HL-60/S4 treated with phorbol 12-myristate 13-acetate at 8.2 ng/mL for 4 days and 3 days (cell line): ENCODE data around the gene CNTNAP2.
"Not testable (repeated sequence)": the region's sequence is repeated elsewhere in the genome, so short reads cannot be mapped to it uniquely, and the experiment has no call there.

Experiments
- in situ Hi-C: fragments of 300-500 bp; cut with MboI; formaldehyde crosslinking; loops from 2 replicates; pipeline ENCODE4 v1.15.0; 2022; ENCODE audit warnings: low sequenced_read_pairs

Gene CNTNAP2

GRCh38 chr7:148434887-148435286 lies 2318.3 kb downstream of the CNTNAP2 start:
- in situ Hi-C loops, result no loop called here

- in situ Hi-C loops, result no loop called here
Observed at GRCh38 chr7:148435715-148436114, 2319.1 kb downstream of the CNTNAP2 start.

GRCh38 chr7:148436135-148436534 lies 2319.5 kb downstream of the CNTNAP2 start:
- in situ Hi-C loops, result no loop called here

- in situ Hi-C loops, result no loop called here
Observed at GRCh38 chr7:148436571-148436970, 2320.0 kb downstream of the CNTNAP2 start.

- in situ Hi-C loops, result no loop called here
Observed at GRCh38 chr7:148437043-148437442, 2320.4 kb downstream of the CNTNAP2 start.

- in situ Hi-C loops, result no loop called here
Observed at GRCh38 chr7:148442141-148442655, 2325.6 kb downstream of the CNTNAP2 start.

- in situ Hi-C loops, result no loop called here
Observed at GRCh38 chr7:148442933-148443332, 2326.3 kb downstream of the CNTNAP2 start.

- in situ Hi-C loops, result no loop called here
Observed at GRCh38 chr7:148445260-148446044, 2328.9 kb downstream of the CNTNAP2 start.

GRCh38 chr7:148447221-148447849 lies 2330.7 kb downstream of the CNTNAP2 start:
- in situ Hi-C loops, result no loop called here

- in situ Hi-C loops, result not testable (repeated sequence)
Observed at GRCh38 chr7:148451526-148451925, 2334.9 kb downstream of the CNTNAP2 start.

- in situ Hi-C loops, result no loop called here
Observed at GRCh38 chr7:148456351-148456750, 2339.8 kb downstream of the CNTNAP2 start.

- in situ Hi-C loops, result no loop called here
Observed at GRCh38 chr7:148457310-148457921, 2340.8 kb downstream of the CNTNAP2 start.

GRCh38 chr7:148458263-148458662 lies 2341.7 kb downstream of the CNTNAP2 start:
- in situ Hi-C loops, result no loop called here

GRCh38 chr7:148461392-148462179 lies 2345.0 kb downstream of the CNTNAP2 start:
- in situ Hi-C loops, result no loop called here

GRCh38 chr7:148462774-148463173 lies 2346.2 kb downstream of the CNTNAP2 start:
- in situ Hi-C loops, result not testable (repeated sequence)

- in situ Hi-C loops, result no loop called here
Observed at GRCh38 chr7:148463210-148463609, 2346.6 kb downstream of the CNTNAP2 start.

- in situ Hi-C loops, result no loop called here
Observed at GRCh38 chr7:148464947-148465346, 2348.3 kb downstream of the CNTNAP2 start.

GRCh38 chr7:148465441-148465840 lies 2348.8 kb downstream of the CNTNAP2 start:
- in situ Hi-C loops, result not testable (repeated sequence)

GRCh38 chr7:148466120-148466519 lies 2349.5 kb downstream of the CNTNAP2 start:
- in situ Hi-C loops, result no loop called here

GRCh38 chr7:148468700-148469098 lies 2352.1 kb downstream of the CNTNAP2 start:
- in situ Hi-C loops, result no loop called here
